SK-N-MC (cell line): Measurements from ENCODE around the gene PTPRN2.

Source experiments
- EZH2 ChIP-seq: fragments of 200-600 bp; sonication (generic); IDR thresholded peaks from one replicate; pipeline ENCODE4 v1.6.1; 2017; ENCODE audit warnings: antibody characterized with exemption
- POLR2AphosphoS5 ChIP-seq: IDR thresholded peaks from 2 replicates; pipeline ENCODE4 v1.6.1; 2012; ENCODE audit warnings: mild to moderate bottlenecking, low read depth, low read length, borderline replicate concordance

GRCh38 chr7:157702311-157703023, 885.2 kb downstream of the PTPRN2 start:
- TF ChIP-seq POLR2AphosphoS5: no peak
- no peak for TF ChIP-seq EZH2
